SJSA1 (cell line): ENCODE measurements around the gene NUP85. TPM values are rescaled to one million over a fixed set of nuclear protein-coding genes. Genes with fewer than 3 reads are reported as not detected.
"Not testable (repeated sequence)": the region's sequence is repeated elsewhere in the genome, so short reads cannot be mapped to it uniquely, and the experiment has no call there.

Experiments
- DNase-seq, 2 experiments: peaks; one replicate each; pipeline ENCODE4 v3.0.0-alpha.2; 2015 to 2020; ENCODE audit warnings: low spot score in 2 of 2, low read depth in 1 of 2
- H3K27ac ChIP-seq: fragments of 250-450 bp; sonication (Bioruptor Pico); 2 replicates; pipeline ENCODE4 v1.5.1; 2020; ENCODE audit warnings: mild to moderate bottlenecking, moderate library complexity
- H3K27me3 ChIP-seq: fragments of 250-450 bp; sonication (Bioruptor Pico); replicated peaks from 2 replicates; pipeline ENCODE4 v1.5.1; 2020; ENCODE audit warnings: mild to moderate bottlenecking, moderate library complexity
- H3K36me3 ChIP-seq: fragments of 250-450 bp; sonication (Bioruptor Pico); 2 replicates; pipeline ENCODE4 v1.5.1; 2020; ENCODE audit warnings: mild to moderate bottlenecking
- H3K4me1 ChIP-seq: fragments of 250-450 bp; sonication (Bioruptor Pico); replicated peaks from 2 replicates; pipeline ENCODE4 v1.6.1; 2021; ENCODE audit warnings: mild to moderate bottlenecking
- H3K4me3 ChIP-seq: fragments of 250-450 bp; sonication (Bioruptor Pico); 2 replicates; pipeline ENCODE4 v1.5.1; 2020; ENCODE audit warnings: mild to moderate bottlenecking
- H3K9me3 ChIP-seq: fragments of 250-450 bp; sonication (Bioruptor Pico); replicated peaks from 2 replicates; pipeline ENCODE4 v1.5.1; 2020; ENCODE audit warnings: mild to moderate bottlenecking
- total RNA-seq: library from RNA; depleted of rRNA; stranded (reverse); fragments of >200 nt; shearing (Covaris generic); gene quantifications from 2 replicates; pipeline ENCODE4 v1.2.3, GENCODE V29; 2014

NUP85 gene
- total RNA-seq, 1 experiment from 2014 or later: 75.1 TPM

- peaks cover 53% of the 10 kb centered on the region for H3K36me3 ChIP-seq
- no peaks in the 10 kb centered on the region for H3K9me3 ChIP-seq
- H3K27me3 ChIP-seq: no peaks in the 10 kb centered on the region
- no peak for DNase-seq
- H3K4me1 ChIP-seq: peaks cover 13% of the 10 kb centered on the region
- H3K4me3 ChIP-seq: peak overlapping the region; percentile 95
- H3K27ac ChIP-seq: peak overlapping the region; percentile 93
These were observed 23.2 kb upstream of the NUP85 start for GRCh38 chr17:75182319-75182568.

DNA sequence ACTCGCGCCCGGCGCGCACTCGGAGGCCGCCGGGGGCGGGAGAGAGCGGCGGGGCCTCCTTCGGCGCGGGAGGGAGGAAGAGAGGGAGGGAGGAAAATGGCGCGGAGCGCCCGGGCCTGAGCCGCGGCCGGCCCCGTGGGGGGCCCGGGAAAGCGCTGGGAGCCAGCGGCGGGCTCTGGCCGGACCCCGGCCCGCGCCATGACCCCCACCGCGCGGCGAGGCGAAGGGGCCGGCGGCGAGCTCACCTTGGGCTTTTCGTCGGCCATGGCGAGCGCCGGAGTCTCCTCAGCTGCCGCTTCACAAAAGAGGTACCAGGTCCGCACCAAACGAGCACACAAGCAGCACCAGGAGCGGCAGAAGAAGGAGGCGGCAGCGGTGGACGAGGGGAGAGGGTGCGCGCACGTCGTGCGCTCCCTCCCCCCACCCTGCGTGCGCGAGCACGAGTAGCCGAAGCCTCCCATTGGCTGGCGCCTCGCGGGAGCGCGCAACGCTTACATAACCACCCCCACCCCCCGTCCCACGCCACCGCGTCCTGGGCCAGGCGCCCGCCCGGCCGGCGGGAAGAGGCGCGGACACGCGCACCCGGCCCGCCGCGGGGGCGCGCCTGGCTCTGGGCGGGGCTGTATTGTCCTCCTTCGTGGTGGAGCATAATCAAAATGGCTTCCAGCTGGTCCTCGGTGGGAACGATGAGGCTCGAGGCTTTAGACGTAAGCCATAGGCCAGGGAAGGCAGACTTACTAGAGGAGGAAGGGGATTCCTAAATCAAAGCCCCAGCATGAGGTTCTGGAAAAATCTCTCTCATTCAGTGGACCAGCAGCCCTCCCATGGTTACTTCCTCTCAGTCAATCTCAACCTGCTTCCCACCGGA, 22.7 kb upstream of the NUP85 start, which contains the start of gene SUMO2:
Gene SUMO2 (minus strand): TSS at position 391 of the 868 bp plus-strand sequence. CDS start 125 bp downstream, at position 266.
- Histone ChIP-seq H3K4me1 (peaks cover 13% of the 10 kb centered on the region), H3K4me3 (peak within 1 kb of the TSS; percentile 95), H3K36me3 (peaks cover 47% of the 10 kb centered on the region), H3K27me3 (no peaks in the 10 kb centered on the region), H3K27ac (peak within 1 kb of the TSS; percentile 93), H3K9me3 (no peaks in the 10 kb centered on the region)
- DNase-seq: peak; percentile 98 to 99

- no peak overlapping the region for H3K4me3 ChIP-seq
- no peaks in the 10 kb centered on the region for H3K27me3 ChIP-seq
- no peaks in the 10 kb centered on the region for H3K9me3 ChIP-seq
- H3K4me1 ChIP-seq: peaks cover 17% of the 10 kb centered on the region
- peaks cover 33% of the 10 kb centered on the region for H3K36me3 ChIP-seq
- no peak overlapping the region for H3K27ac ChIP-seq
- no peak for DNase-seq
These were observed 21.2 kb upstream of the NUP85 start for GRCh38 chr17:75183999-75184884.

DNA sequence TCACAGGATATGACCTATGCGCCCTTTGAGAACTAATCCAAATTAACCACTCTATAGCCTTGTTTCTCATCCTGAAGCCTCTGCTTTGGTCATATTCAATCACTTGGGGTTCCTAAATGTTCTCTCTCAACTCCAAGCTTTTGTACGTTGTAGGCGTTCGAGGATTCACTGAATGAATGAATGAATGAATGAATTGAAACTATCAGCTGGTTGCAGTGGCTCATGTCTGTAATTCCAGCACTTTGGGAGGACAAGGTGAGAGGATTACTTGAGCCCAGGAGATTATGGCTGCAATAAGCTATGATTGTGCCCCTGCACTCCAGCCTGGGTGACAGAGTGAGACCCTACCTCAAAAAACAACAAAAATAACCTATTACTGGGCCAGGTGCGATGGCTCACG, 16.9 kb upstream of the NUP85 start:
- no peak for DNase-seq
- H3K4me1 ChIP-seq: peaks cover 7% of the 10 kb centered on the region

GRCh38 chr17:75191584-75191983, 13.9 kb upstream of the NUP85 start:
- Histone ChIP-seq H3K27me3 (no peaks in the 10 kb centered on the region), H3K9me3 (no peaks in the 10 kb centered on the region; the same call in 1 of the 2 replicates), H3K36me3 (no peaks in the 10 kb centered on the region), H3K27ac (no peak overlapping the region), H3K4me3 (no peak overlapping the region), H3K4me1 (peaks cover 7% of the 10 kb centered on the region; the same call in 1 of the 2 replicates)
- no peak for DNase-seq

More for the DNA sequence above, 16.9 kb upstream of the NUP85 start:
- no peaks in the 10 kb centered on the region for H3K36me3 ChIP-seq
- no peaks in the 10 kb centered on the region; the same call in 1 of the 2 replicates for H3K9me3 ChIP-seq
- no peak overlapping the region for H3K4me3 ChIP-seq
- H3K27me3 ChIP-seq: no peaks in the 10 kb centered on the region
- H3K27ac ChIP-seq: no peak overlapping the region

- Histone ChIP-seq H3K9me3 (no peaks in the 10 kb centered on the region; the same call in 1 of the 2 replicates), H3K27me3 (no peaks in the 10 kb centered on the region), H3K4me3 (no peak overlapping the region), H3K27ac (no peak overlapping the region), H3K4me1 (no peaks in the 10 kb centered on the region), H3K36me3 (no peaks in the 10 kb centered on the region)
- DNase-seq: no peak
These were observed 10.6 kb upstream of the NUP85 start for GRCh38 chr17:75194879-75195278.

- no peaks in the 10 kb centered on the region for H3K9me3 ChIP-seq
- no peaks in the 10 kb centered on the region for H3K27me3 ChIP-seq
- H3K36me3 ChIP-seq: no peaks in the 10 kb centered on the region
- DNase-seq: no peak
- H3K4me3 ChIP-seq: no peak overlapping the region
- H3K27ac ChIP-seq: no peak overlapping the region
- H3K4me1 ChIP-seq: 0 out of 2 replicates have a peak, but pooled peaks cover 5% of the 10 kb centered on the region
These were observed 5.4 kb upstream of the NUP85 start for GRCh38 chr17:75199886-75200618.

GRCh38 chr17:75205793-75206163, 299 bp downstream of the NUP85 start:
- DNase-seq: no peak

GRCh38 chr17:75207050-75207407, 1.6 kb downstream of the NUP85 start:
- not testable (repeated sequence) for DNase-seq, H3K27ac ChIP-seq, H3K27me3 ChIP-seq, H3K9me3 ChIP-seq
- H3K36me3 ChIP-seq: peaks cover 50% of the 10 kb centered on the region
- H3K4me3 ChIP-seq: peak overlapping the region; percentile 74
- peaks cover 18% of the 10 kb centered on the region for H3K4me1 ChIP-seq

More at GRCh38 chr17:75205793-75206163, 299 bp downstream of the NUP85 start:
- H3K36me3 ChIP-seq: peaks cover 38% of the 10 kb centered on the region
- peak overlapping the region; percentile 74 for H3K4me3 ChIP-seq
- no peaks in the 10 kb centered on the region for H3K27me3 ChIP-seq
- no peaks in the 10 kb centered on the region for H3K9me3 ChIP-seq
- peaks cover 18% of the 10 kb centered on the region for H3K4me1 ChIP-seq
- H3K27ac ChIP-seq: peak overlapping the region; percentile 95

DNA sequence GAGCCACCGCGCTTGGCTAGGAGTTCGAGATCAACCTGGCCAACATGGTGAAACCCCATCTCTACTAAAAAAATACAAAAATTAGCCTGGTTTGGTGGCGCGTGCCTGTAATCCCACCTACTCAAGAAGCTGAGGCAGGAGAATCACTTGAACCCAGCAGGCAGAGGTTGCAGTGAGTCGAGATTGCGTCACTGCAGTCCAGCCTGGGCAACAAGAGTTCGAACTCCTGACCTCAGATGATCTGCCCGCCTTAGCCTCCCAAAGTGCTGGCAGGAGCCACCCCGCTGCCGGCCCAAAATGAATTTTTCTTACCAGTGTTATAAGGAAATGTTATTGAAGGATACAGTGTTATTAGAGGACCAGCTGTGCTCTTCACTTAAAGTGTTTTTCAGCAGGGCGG, 2.3 kb downstream of the NUP85 start:
- H3K27ac ChIP-seq: no peak overlapping the region
- no peak overlapping the region for H3K4me3 ChIP-seq
- peaks cover 18% of the 10 kb centered on the region for H3K4me1 ChIP-seq
- no peaks in the 10 kb centered on the region for H3K9me3 ChIP-seq
- no peaks in the 10 kb centered on the region for H3K27me3 ChIP-seq
- DNase-seq: no peak
- H3K36me3 ChIP-seq: peaks cover 56% of the 10 kb centered on the region

DNA sequence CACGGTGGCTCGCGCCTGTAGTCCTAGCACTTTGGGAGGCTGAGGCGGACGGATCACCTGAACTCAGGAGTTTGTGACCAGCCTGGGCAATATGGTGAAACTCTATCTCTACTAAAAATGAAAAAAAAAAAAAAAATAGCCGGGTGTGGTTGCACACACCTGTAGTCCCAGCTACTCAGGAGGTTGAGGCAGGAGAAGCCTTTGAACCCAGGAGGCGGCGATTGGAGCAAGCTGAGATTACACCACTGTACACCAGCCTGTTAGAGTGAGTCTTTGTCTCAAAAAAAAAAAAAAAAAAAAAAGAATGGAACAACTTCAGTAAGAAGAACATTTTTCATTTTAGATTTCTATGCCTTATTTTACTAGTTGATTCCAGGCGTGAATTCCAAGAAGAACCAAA, 2.7 kb downstream of the NUP85 start:
- H3K36me3 ChIP-seq: peaks cover 60% of the 10 kb centered on the region
- no peaks in the 10 kb centered on the region for H3K27me3 ChIP-seq
- H3K4me1 ChIP-seq: peaks cover 18% of the 10 kb centered on the region
- H3K4me3 ChIP-seq: no peak overlapping the region
- DNase-seq: no peak
- no peak overlapping the region for H3K27ac ChIP-seq
- H3K9me3 ChIP-seq: no peaks in the 10 kb centered on the region

DNA sequence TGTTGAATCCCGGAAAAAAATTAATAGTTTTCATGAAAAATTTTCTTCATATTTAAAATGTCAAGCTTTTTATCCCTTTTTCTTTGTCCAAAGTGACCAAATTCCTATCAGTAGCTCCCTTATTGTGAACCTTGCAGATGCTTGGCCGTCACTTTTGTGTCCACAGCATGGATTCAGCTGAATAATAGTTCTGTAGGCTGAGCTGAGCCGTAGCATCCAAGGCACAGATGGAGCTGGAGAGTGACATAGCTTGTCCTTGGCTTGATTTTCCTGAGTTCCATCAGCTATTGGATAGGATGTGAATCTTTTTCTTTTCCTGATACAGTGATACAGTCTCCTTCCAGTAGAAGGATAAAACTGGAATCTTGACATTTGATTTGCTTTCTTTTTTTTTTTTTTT, 3.6 kb downstream of the NUP85 start:
- no peak overlapping the region for H3K4me3 ChIP-seq
- H3K36me3 ChIP-seq: peaks cover 69% of the 10 kb centered on the region

DNA sequence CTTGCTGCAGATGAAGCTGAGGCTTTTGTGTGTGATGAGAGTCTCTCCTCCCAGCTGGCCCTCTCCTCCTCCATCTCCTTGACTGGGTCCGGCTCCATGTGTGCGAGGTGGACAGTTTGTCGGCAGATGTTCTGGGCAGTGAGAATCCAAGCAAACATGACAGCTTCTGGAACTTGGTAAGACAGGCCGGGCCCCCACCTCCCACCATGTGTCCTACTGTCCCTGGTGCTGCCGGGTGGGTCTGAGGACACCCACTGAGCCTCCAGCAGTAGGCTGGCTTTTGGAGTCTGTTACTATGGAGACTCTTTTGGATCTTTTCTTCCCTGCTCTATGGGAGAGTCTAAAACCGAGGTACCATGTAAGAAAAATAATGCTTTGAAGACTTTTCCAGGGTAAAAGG, 12.7 kb downstream of the NUP85 start:
- Histone ChIP-seq H3K4me1 (no peaks in the 10 kb centered on the region), H3K9me3 (no peaks in the 10 kb centered on the region), H3K27ac (no peak overlapping the region), H3K27me3 (no peaks in the 10 kb centered on the region), H3K36me3 (peaks cover 97% of the 10 kb centered on the region), H3K4me3 (no peak overlapping the region)
- no peak for DNase-seq

More for the DNA sequence above, 3.6 kb downstream of the NUP85 start:
- DNase-seq: no peak
- H3K27me3 ChIP-seq: no peaks in the 10 kb centered on the region
- H3K4me1 ChIP-seq: peaks cover 18% of the 10 kb centered on the region
- no peaks in the 10 kb centered on the region for H3K9me3 ChIP-seq
- H3K27ac ChIP-seq: no peak overlapping the region
